Sigmoid colon (tissue), 4 donors: Measurements from ENCODE around the gene DNHD1.

Experiments used
- CTCF ChIP-seq, 4 experiments: fragments of 450-650 bp in 3 of 4; fragments of 200-600 bp in 1 of 4; IDR thresholded peaks; one replicate each; pipeline ENCODE4 v1.5.1; 2016 to 2019; ENCODE audit warnings: antibody characterized with exemption in 4 of 4, mild to moderate bottlenecking in 3 of 4, moderate library complexity in 2 of 4
- POLR2AphosphoS5 ChIP-seq, 4 donors: sonication (generic); formaldehyde crosslinking; IDR thresholded peaks; one replicate each; pipeline ENCODE4 v1.6.1; 2017; ENCODE audit warnings: antibody characterized with exemption in 4 of 4

- no peak for TF ChIP-seq POLR2AphosphoS5 (IDR thresholded peaks at IDR 0.05)
- no peak for TF ChIP-seq CTCF (IDR thresholded peaks at IDR 0.05)
Observed at GRCh38 chr11:6584528-6584927, 87.4 kb downstream of the DNHD1 start.
